Testis (tissue), 3 donors: ENCODE data around the gene ITPA. TPM values are rescaled to one million over a fixed set of nuclear protein-coding genes. Genes with fewer than 3 reads are reported as not detected.

Experiments
- DNase-seq: peaks from one replicate; pipeline ENCODE4 v3.0.0-alpha.2; 2019
- H3K27ac ChIP-seq, 2 donors: fragments of 200-600 bp; sonication (generic); one replicate each; pipeline ENCODE4 v1.5.1; 2019
- H3K27me3 ChIP-seq: fragments of 200-600 bp; sonication (generic); one replicate; pipeline ENCODE4 v1.5.1; 2019
- H3K36me3 ChIP-seq: fragments of 200-600 bp; sonication (generic); one replicate; pipeline ENCODE4 v1.5.1; 2017; ENCODE audit warnings: low read depth; ENCODE audit errors: missing control alignments
- H3K4me1 ChIP-seq: fragments of 200-600 bp; sonication (generic); one replicate; pipeline ENCODE4 v1.5.1; 2019
- H3K4me3 ChIP-seq, 2 donors: fragments of 200-600 bp; sonication (generic); one replicate each; pipeline ENCODE4 v1.5.1; 2017 to 2019
- H3K9me3 ChIP-seq: fragments of 200-600 bp; sonication (generic); one replicate; pipeline ENCODE4 v1.5.1; 2017
- CTCF ChIP-seq, 3 experiments: fragments of 450-650 bp in 2 of 3; fragments of 200-600 bp in 1 of 3; sonication (generic) in 1 of 3; IDR thresholded peaks; one replicate each; pipeline ENCODE4 v1.5.1; 2016 to 2019; ENCODE audit warnings: antibody characterized with exemption in 3 of 3, mild to moderate bottlenecking in 2 of 3, moderate library complexity in 1 of 3
- POLR2A ChIP-seq: fragments of 450-650 bp; IDR thresholded peaks from one replicate; pipeline ENCODE4 v1.6.1; 2017; ENCODE audit warnings: antibody characterized with exemption, mild to moderate bottlenecking, moderate library complexity
- WGBS, 2 donors: methylation state at CpG; one replicate each; pipeline ENCODE4 v1.1.5; 2018; 5-methylcytosine and 5-hydroxymethylcytosine counted together
- intact Hi-C: fragments of 100-400 bp; cut with DNase I; formaldehyde crosslinking; loops from one replicate; pipeline ENCODE4 v1.15.1; 2023; ENCODE audit warnings: low total_unique reads
- polyA plus RNA-seq: library from polyadenylated mRNA; stranded (reverse); fragments of 350-450 nt; fragmentation: Illumina TruSeq; extraction: RNeasy Lipid Tissue Mini Kit (QIAGEN cat#74804); gene quantifications from one replicate; pipeline ENCODE4 v1.2.3, GENCODE V29; 2014; ENCODE audit warnings: low read depth, low replicate concordance; ENCODE audit not compliant: insufficient read depth
- total RNA-seq, 2 donors: library from RNA; depleted of rRNA; stranded (reverse); fragments of >200 nt; gene quantifications; one replicate each; pipeline ENCODE4 v1.2.3, GENCODE V29; 2016

The ITPA gene
- total and polyA plus RNA-seq, 3 donors from 2014 or later, result 36.4 to 49.8 (median 42.2) TPM

GRCh38 chr20:3248167-3248992 is 39.1 kb downstream of the ITPA start:
- Histone ChIP-seq H3K4me1 (peaks cover 19% of the 10 kb centered on the region), H3K36me3 (no peaks in the 10 kb centered on the region), H3K27me3 (no peaks in the 10 kb centered on the region), H3K9me3 (no peaks in the 10 kb centered on the region), H3K4me3 (peak overlapping the region in 1 of 2 donors; percentile 15), H3K27ac (no peak overlapping the region)
- no peak for TF ChIP-seq CTCF (IDR thresholded peaks at IDR 0.05)
- TF ChIP-seq POLR2A, result no peak
- intact Hi-C loops, result no loop called here
- no peak for DNase-seq
- WGBS, 2 donors, result 20 to 38% methylated on average over 14 to 53 of the region's 53 CpGs

GRCh38 chr20:3248993-3249347 is 39.7 kb downstream of the ITPA start:
- peak overlapping the region in 1 of 2 donors; percentile 15 for H3K4me3 ChIP-seq
- no peaks in the 10 kb centered on the region for H3K36me3 ChIP-seq

GRCh38 chr20:3250091-3250504 is 40.8 kb downstream of the ITPA start:
- H3K9me3 ChIP-seq, result no peaks in the 10 kb centered on the region
- 29 to 44% methylated on average over 10 of the region's 10 CpGs for WGBS, 2 donors
- peaks cover 19% of the 10 kb centered on the region for H3K4me1 ChIP-seq
- no peak for TF ChIP-seq POLR2A
- peak in 2 of 3 experiments; percentile 37 to 50 for TF ChIP-seq CTCF (IDR thresholded peaks at IDR 0.05)
- H3K36me3 ChIP-seq, result no peaks in the 10 kb centered on the region
- peak overlapping the region in 1 of 2 donors; percentile 15 for H3K27ac ChIP-seq
- H3K4me3 ChIP-seq, result no peak overlapping the region
- intact Hi-C loops, result no loop called here
- no peaks in the 10 kb centered on the region for H3K27me3 ChIP-seq
- peak; percentile 60 for DNase-seq

More at GRCh38 chr20:3248993-3249347, 39.7 kb downstream of the ITPA start:
- intact Hi-C loops, result no loop called here
- H3K9me3 ChIP-seq, result no peaks in the 10 kb centered on the region
- WGBS, 2 donors, result 22 to 48% methylated on average over 18 of the region's 18 CpGs
- peaks cover 19% of the 10 kb centered on the region for H3K4me1 ChIP-seq
- TF ChIP-seq CTCF (IDR thresholded peaks at IDR 0.05), result no peak
- TF ChIP-seq POLR2A, result no peak
- no peak overlapping the region for H3K27ac ChIP-seq
- DNase-seq, result peak; percentile 25
- no peaks in the 10 kb centered on the region for H3K27me3 ChIP-seq

GRCh38 chr20:3251806-3252205 is 42.5 kb downstream of the ITPA start:
- Histone ChIP-seq H3K4me1 (peaks cover 19% of the 10 kb centered on the region), H3K4me3 (no peak overlapping the region), H3K9me3 (no peaks in the 10 kb centered on the region), H3K27me3 (no peaks in the 10 kb centered on the region), H3K27ac (no peak overlapping the region), H3K36me3 (no peaks in the 10 kb centered on the region)
- peak; percentile 66 for DNase-seq
- intact Hi-C loops, result no loop called here
- TF ChIP-seq POLR2A, result no peak
- TF ChIP-seq CTCF (IDR thresholded peaks at IDR 0.05), result no peak
- WGBS, 2 donors, result 21 to 75% methylated on average over 4 to 8 of the region's 8 CpGs
